ENCODE data around the gene KARS1.

GRCh38 chr16:75624921-75625334 is 22.5 kb downstream of the KARS1 start:
- TF ChIP-seq, protein P1, sequence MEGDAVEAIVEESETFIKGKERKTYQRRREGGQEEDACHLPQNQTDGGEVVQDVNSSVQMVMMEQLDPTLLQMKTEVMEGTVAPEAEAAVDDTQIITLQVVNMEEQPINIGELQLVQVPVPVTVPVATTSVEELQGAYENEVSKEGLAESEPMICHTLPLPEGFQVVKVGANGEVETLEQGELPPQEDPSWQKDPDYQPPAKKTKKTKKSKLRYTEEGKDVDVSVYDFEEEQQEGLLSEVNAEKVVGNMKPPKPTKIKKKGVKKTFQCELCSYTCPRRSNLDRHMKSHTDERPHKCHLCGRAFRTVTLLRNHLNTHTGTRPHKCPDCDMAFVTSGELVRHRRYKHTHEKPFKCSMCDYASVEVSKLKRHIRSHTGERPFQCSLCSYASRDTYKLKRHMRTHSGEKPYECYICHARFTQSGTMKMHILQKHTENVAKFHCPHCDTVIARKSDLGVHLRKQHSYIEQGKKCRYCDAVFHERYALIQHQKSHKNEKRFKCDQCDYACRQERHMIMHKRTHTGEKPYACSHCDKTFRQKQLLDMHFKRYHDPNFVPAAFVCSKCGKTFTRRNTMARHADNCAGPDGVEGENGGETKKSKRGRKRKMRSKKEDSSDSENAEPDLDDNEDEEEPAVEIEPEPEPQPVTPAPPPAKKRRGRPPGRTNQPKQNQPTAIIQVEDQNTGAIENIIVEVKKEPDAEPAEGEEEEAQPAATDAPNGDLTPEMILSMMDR (IDR thresholded peaks at IDR 0.05; ENCODE audit: low read length): no peak
- no peak for TF ChIP-seq EZH2 (IDR thresholded peaks at IDR 0.05; ENCODE audit: borderline replicate concordance, low read length)
